ENCODE measurements around the gene PRSS33.

DNA sequence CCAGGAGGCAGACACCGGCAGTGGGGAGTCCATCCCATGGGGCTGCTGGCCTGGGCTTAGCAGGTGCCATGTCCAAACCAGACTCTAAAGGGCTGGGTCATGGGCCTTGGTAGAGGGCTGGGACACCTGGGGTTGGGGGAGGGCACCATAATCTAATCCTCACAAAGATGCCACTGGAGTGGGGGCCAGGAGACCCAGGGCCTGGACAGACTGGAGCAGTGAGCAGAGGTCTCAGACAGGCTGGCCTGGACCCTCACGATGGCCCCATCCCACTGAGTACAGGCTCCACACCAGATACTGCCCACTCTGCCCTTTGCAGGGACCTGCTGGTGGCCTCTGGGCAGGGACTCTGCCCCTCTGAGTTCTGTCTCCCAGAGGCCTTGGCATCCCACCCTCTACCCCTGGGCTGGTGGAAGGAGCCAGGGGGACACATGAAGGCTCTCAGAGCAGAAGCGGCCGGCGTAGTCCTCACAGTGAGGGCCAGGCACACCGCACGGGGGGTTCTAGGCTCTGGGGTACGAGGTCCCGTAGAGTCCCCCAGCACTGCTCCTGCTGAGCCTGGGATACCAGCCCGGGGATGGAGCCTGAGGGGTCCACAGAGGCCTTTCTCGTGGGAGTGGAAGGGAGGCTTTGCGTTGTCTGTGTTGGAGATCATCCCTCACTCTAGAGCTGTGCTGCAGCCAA is 44.9 kb downstream of the PRSS33 start:
- no peak for TF ChIP-seq ZNF274 (IDR thresholded peaks at IDR 0.05; ENCODE audit: low read depth, low read length)
- TF ChIP-seq YY1 (IDR thresholded peaks at IDR 0.05; ENCODE audit: insufficient read depth, insufficient read length): no peak

All from NT2/D1 (cell line).